Measurements from ENCODE around the gene GARNL3.

The GARNL3 gene

DNA sequence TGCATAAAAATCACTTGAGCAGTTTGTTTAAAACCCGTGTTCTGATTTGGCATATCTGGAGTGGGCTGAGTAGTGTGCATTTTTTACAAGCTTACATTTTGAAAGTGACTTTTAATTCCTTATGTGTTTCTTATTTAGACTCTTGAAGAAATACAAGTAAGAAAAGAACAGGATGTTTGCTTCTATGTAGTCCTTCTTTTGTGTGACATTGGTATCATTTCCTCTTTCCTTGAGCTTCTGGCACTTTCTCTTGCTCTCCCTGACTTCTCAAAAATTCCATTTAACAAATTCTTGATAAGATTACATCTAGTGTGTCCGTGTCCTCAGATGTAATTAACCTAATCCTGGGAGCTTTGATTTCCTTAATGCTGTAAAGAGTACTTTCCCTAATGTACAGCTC, 12.5 kb downstream of the GARNL3 start:
- Histone ChIP-seq H3K36me3 (ENCODE audit: control insufficient read depth, insufficient read depth, low read length) (no peaks in the 10 kb centered on the region), H2BK15ac (replicated peaks; ENCODE audit: low read depth) (no peak overlapping the region), H2BK120ac (ENCODE audit: low read depth, low read length) (no peak overlapping the region), H4K5ac (ENCODE audit: low read length) (no peak overlapping the region), H3K9ac (ENCODE audit: low read length) (no peak overlapping the region), H2BK5ac (ENCODE audit: low read length) (no peak overlapping the region), H3K18ac (ENCODE audit: low read length) (no peak overlapping the region), H3K27me3 (ENCODE audit: insufficient read depth, low read length, poor library complexity) (no peaks in the 10 kb centered on the region), H3K4me2 (ENCODE audit: low read length) (no peak overlapping the region), H4K8ac (ENCODE audit: low read depth, low read length) (no peak overlapping the region), H3K4ac (ENCODE audit: low read depth, low read length) (no peak overlapping the region), H3K79me2 (ENCODE audit: control insufficient read depth, insufficient read depth, low read length) (no peaks in the 10 kb centered on the region), H3K27ac (ENCODE audit: low read depth, low read length) (no peak overlapping the region), H3K4me1 (ENCODE audit: control insufficient read depth, low read depth, low read length) (no peaks in the 10 kb centered on the region), H3K56ac (ENCODE audit: low read length) (no peak overlapping the region), H3K23ac (ENCODE audit: low read length) (no peak overlapping the region), H3K4me3 (ENCODE audit: low read length) (no peak overlapping the region), H3K79me1 (ENCODE audit: low read length) (no peaks in the 10 kb centered on the region), H2AK5ac (ENCODE audit: low read length) (no peak overlapping the region)
- no peak for DNase-seq
- WGBS (ENCODE audit: extremely low coverage, insufficient coverage, low lambda C conversion rate) = no CpG with 5 or more reads among the region's 2 CpGs

DNA sequence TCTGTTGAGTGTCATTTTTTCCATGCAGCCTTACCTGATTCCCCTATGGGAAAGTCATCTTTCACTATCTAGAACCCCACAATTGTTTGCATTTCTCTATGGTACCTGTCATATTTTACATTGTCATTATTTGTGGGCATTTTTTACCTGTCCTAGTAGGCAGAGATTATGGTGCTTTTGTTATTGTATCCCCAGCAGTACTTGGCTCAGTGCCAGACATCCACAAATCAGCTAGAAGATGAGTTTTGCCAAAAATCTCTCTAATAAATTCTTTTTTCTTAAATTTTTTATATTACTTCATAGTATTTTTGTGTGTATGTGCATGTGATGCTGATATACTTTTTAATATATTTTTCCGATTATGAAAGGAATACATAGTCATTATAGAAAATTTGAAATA, 13.2 kb downstream of the GARNL3 start:
- no peak overlapping the region for H4K8ac ChIP-seq (ENCODE audit: low read depth, low read length)
- H2BK5ac ChIP-seq (ENCODE audit: low read length) = no peak overlapping the region
- H3K79me2 ChIP-seq (ENCODE audit: control insufficient read depth, insufficient read depth, low read length) = no peaks in the 10 kb centered on the region
- no peak overlapping the region for H2BK15ac ChIP-seq (replicated peaks; ENCODE audit: low read depth)
- no peak overlapping the region for H3K27ac ChIP-seq (ENCODE audit: low read depth, low read length)
- no peak for DNase-seq
- H3K4me3 ChIP-seq (ENCODE audit: low read length) = no peak overlapping the region
- H2BK120ac ChIP-seq (ENCODE audit: low read depth, low read length) = no peak overlapping the region
- no peak overlapping the region for H3K23ac ChIP-seq (ENCODE audit: low read length)
- H2AK5ac ChIP-seq (ENCODE audit: low read length) = no peak overlapping the region
- no peaks in the 10 kb centered on the region for H3K79me1 ChIP-seq (ENCODE audit: low read length)
- no peak overlapping the region for H3K4ac ChIP-seq (ENCODE audit: low read depth, low read length)
- no peak overlapping the region for H3K56ac ChIP-seq (ENCODE audit: low read length)
- WGBS (ENCODE audit: extremely low coverage, insufficient coverage, low lambda C conversion rate) = no CpG with 5 or more reads among the region's 1 CpG
- H3K9ac ChIP-seq (ENCODE audit: low read length) = no peak overlapping the region
- H3K4me1 ChIP-seq (ENCODE audit: control insufficient read depth, low read depth, low read length) = no peaks in the 10 kb centered on the region
- no peak overlapping the region for H3K18ac ChIP-seq (ENCODE audit: low read length)
- no peak overlapping the region for H3K4me2 ChIP-seq (ENCODE audit: low read length)
- H4K5ac ChIP-seq (ENCODE audit: low read length) = no peak overlapping the region
- no peaks in the 10 kb centered on the region for H3K27me3 ChIP-seq (ENCODE audit: insufficient read depth, low read length, poor library complexity)
- H3K36me3 ChIP-seq (ENCODE audit: control insufficient read depth, insufficient read depth, low read length) = no peaks in the 10 kb centered on the region

DNA sequence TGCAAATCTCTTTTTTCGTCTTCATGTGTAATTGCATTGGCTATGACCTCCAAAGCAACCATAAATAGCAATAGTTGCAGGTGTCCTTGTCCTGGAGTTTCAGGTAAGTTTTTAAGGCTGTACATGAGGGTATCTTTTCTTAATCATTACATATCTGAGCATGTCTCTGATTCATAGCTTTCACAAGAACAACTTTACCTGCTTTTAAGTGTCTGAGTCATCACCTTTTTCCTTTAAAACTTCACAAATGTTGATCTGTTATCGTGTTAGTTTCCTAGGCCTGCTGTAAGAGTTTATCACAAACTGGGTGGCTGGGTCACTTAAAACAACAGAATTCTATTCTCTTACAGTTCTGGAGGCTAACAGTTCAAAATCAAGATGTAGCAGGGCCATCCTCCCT, 13.8 kb downstream of the GARNL3 start:
- H3K18ac ChIP-seq (ENCODE audit: low read length) = no peak overlapping the region
- H3K4me3 ChIP-seq (ENCODE audit: low read length) = no peak overlapping the region
- no peak for DNase-seq
- H3K4ac ChIP-seq (ENCODE audit: low read depth, low read length) = no peak overlapping the region
- no peak overlapping the region for H3K56ac ChIP-seq (ENCODE audit: low read length)
- H2BK120ac ChIP-seq (ENCODE audit: low read depth, low read length) = no peak overlapping the region
- H3K27me3 ChIP-seq (ENCODE audit: insufficient read depth, low read length, poor library complexity) = no peaks in the 10 kb centered on the region
- H3K27ac ChIP-seq (ENCODE audit: low read depth, low read length) = no peak overlapping the region
- no peaks in the 10 kb centered on the region for H3K79me1 ChIP-seq (ENCODE audit: low read length)
- no peak overlapping the region for H2BK5ac ChIP-seq (ENCODE audit: low read length)
- no peak overlapping the region for H4K5ac ChIP-seq (ENCODE audit: low read length)
- H3K4me2 ChIP-seq (ENCODE audit: low read length) = no peak overlapping the region
- H2AK5ac ChIP-seq (ENCODE audit: low read length) = no peak overlapping the region
- H3K23ac ChIP-seq (ENCODE audit: low read length) = no peak overlapping the region
- no CpG with 5 or more reads among the region's 2 CpGs for WGBS (ENCODE audit: extremely low coverage, insufficient coverage, low lambda C conversion rate)
- no peaks in the 10 kb centered on the region for H3K36me3 ChIP-seq (ENCODE audit: control insufficient read depth, insufficient read depth, low read length)
- no peaks in the 10 kb centered on the region for H3K79me2 ChIP-seq (ENCODE audit: control insufficient read depth, insufficient read depth, low read length)
- no peak overlapping the region for H4K8ac ChIP-seq (ENCODE audit: low read depth, low read length)
- no peaks in the 10 kb centered on the region for H3K4me1 ChIP-seq (ENCODE audit: control insufficient read depth, low read depth, low read length)
- no peak overlapping the region for H2BK15ac ChIP-seq (replicated peaks; ENCODE audit: low read depth)
- H3K9ac ChIP-seq (ENCODE audit: low read length) = no peak overlapping the region

DNA sequence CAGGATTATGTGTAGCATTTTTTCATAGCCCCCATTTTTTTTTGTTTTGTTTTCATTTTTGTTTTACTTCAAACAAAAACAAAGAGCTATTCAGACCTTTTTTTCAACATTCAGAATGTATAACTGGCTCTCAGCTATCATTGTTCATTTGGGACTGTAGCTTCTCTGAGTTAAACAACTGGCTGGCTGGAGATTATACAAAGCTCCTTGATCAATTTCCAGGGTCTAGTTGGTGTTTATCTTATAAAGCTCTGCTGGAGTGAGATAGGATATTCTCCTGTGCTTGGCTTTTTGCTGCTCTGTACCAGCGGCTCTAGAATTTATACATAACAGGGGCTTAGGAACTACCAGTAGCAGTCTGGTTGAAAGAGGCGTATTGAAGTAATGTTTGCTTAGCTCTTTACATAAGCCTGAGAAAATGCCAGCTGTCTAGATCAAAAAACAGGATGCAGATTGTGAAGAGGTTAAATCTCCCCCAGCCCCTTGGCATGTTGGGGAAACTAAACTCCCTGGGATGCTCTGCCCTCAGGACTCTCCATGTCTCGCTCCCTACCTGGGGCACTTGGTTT, 15.2 kb downstream of the GARNL3 start:
- Histone ChIP-seq H2BK15ac (replicated peaks; ENCODE audit: low read depth) (no peak overlapping the region), H3K27me3 (ENCODE audit: insufficient read depth, low read length, poor library complexity) (no peaks in the 10 kb centered on the region), H3K4me1 (ENCODE audit: control insufficient read depth, low read depth, low read length) (no peaks in the 10 kb centered on the region), H3K36me3 (ENCODE audit: control insufficient read depth, insufficient read depth, low read length) (no peaks in the 10 kb centered on the region), H3K18ac (ENCODE audit: low read length) (no peak overlapping the region), H2AK5ac (ENCODE audit: low read length) (no peak overlapping the region), H2BK120ac (ENCODE audit: low read depth, low read length) (no peak overlapping the region), H3K79me1 (ENCODE audit: low read length) (no peaks in the 10 kb centered on the region), H3K56ac (ENCODE audit: low read length) (no peak overlapping the region), H3K4me3 (ENCODE audit: low read length) (no peak overlapping the region), H3K23ac (ENCODE audit: low read length) (no peak overlapping the region), H3K27ac (ENCODE audit: low read depth, low read length) (no peak overlapping the region), H2BK5ac (ENCODE audit: low read length) (no peak overlapping the region), H3K4me2 (ENCODE audit: low read length) (no peak overlapping the region), H3K79me2 (ENCODE audit: control insufficient read depth, insufficient read depth, low read length) (no peaks in the 10 kb centered on the region), H3K9ac (ENCODE audit: low read length) (no peak overlapping the region), H4K5ac (ENCODE audit: low read length) (no peak overlapping the region), H3K4ac (ENCODE audit: low read depth, low read length) (no peak overlapping the region), H4K8ac (ENCODE audit: low read depth, low read length) (no peak overlapping the region)
- DNase-seq = no peak
- WGBS (ENCODE audit: extremely low coverage, insufficient coverage, low lambda C conversion rate) = no CpG with 5 or more reads among the region's 3 CpGs

DNA sequence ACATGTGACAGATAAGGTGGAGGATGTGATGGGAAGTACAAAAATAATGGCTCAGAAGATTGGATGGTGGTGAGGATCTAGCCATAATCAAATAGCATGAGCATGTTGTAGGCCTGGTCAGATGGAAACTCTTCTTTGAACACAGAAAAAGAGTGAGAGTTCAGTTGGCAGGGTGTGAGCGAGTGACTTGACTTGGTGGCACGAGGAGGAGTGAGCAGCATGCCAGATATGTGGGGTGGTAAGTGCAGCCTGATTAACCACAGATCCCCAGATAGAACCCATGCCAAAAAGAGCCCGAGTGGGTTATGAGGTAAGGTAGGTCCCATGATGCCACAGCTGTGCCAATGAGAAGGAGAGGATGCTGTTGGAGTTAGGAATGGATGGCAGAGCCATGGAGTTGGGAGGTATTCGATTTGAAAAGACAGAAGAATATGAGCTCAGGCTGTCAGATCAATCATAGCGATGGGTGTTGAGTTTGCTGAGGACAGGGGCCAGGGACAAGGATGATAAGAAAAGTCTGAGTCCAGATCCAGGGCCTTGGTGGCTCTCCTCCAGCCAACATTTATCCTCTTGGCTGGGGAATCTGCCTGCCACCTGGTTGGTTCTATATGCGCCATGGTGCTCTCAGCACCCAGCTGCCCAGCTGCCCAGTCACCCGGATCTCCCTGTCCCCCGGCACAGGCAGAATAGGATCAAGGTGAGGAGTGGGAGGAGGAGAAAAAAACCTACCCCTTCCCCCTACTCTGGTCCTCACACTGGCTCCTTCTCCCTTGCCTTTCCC, 16.5 kb downstream of the GARNL3 start:
- no peaks in the 10 kb centered on the region for H3K79me1 ChIP-seq (ENCODE audit: low read length)
- no peak overlapping the region for H3K4me2 ChIP-seq (ENCODE audit: low read length)
- no peak overlapping the region for H3K56ac ChIP-seq (ENCODE audit: low read length)
- no peak overlapping the region for H3K18ac ChIP-seq (ENCODE audit: low read length)
- H3K27ac ChIP-seq (ENCODE audit: low read depth, low read length) = no peak overlapping the region
- no peak overlapping the region for H2AK5ac ChIP-seq (ENCODE audit: low read length)
- H3K23ac ChIP-seq (ENCODE audit: low read length) = no peak overlapping the region
- H3K9ac ChIP-seq (ENCODE audit: low read length) = no peak overlapping the region
- no peak for DNase-seq
- H3K4me1 ChIP-seq (ENCODE audit: control insufficient read depth, low read depth, low read length) = no peaks in the 10 kb centered on the region
- no peaks in the 10 kb centered on the region for H3K79me2 ChIP-seq (ENCODE audit: control insufficient read depth, insufficient read depth, low read length)
- H2BK15ac ChIP-seq (replicated peaks; ENCODE audit: low read depth) = no peak overlapping the region
- H4K5ac ChIP-seq (ENCODE audit: low read length) = no peak overlapping the region
- no peak overlapping the region for H2BK120ac ChIP-seq (ENCODE audit: low read depth, low read length)
- H3K4ac ChIP-seq (ENCODE audit: low read depth, low read length) = no peak overlapping the region
- no peak overlapping the region for H4K8ac ChIP-seq (ENCODE audit: low read depth, low read length)
- H3K4me3 ChIP-seq (ENCODE audit: low read length) = no peak overlapping the region
- H3K36me3 ChIP-seq (ENCODE audit: control insufficient read depth, insufficient read depth, low read length) = no peaks in the 10 kb centered on the region
- WGBS (ENCODE audit: extremely low coverage, insufficient coverage, low lambda C conversion rate) = no CpG with 5 or more reads among the region's 8 CpGs
- no peaks in the 10 kb centered on the region for H3K27me3 ChIP-seq (ENCODE audit: insufficient read depth, low read length, poor library complexity)
- H2BK5ac ChIP-seq (ENCODE audit: low read length) = no peak overlapping the region

DNA sequence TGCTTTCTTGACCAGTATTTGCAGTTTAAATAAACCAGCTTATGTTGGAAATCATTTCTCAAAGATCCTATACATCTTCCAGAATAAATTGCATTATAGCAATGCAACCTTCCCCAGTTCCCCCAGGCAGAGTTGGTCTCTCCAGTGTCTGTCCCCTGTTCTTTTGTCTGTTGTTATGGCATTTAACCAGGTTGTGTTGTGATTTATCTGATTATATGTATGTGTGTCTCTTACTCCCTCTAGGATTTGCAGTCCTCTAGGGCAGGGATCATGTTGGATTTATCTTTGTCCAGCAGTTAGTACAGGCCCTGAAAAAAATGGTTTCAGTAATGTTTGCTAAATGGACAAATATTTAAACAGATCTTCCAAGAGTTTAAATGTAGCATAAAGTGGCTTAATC, 17.3 kb downstream of the GARNL3 start:
- H3K4me2 ChIP-seq (ENCODE audit: low read length) = no peak overlapping the region
- no peaks in the 10 kb centered on the region for H3K4me1 ChIP-seq (ENCODE audit: control insufficient read depth, low read depth, low read length)
- no peak overlapping the region for H2AK5ac ChIP-seq (ENCODE audit: low read length)

More for the DNA sequence above, 17.3 kb downstream of the GARNL3 start:
- no peak overlapping the region for H3K56ac ChIP-seq (ENCODE audit: low read length)
- H4K5ac ChIP-seq (ENCODE audit: low read length) = no peak overlapping the region
- H3K4ac ChIP-seq (ENCODE audit: low read depth, low read length) = no peak overlapping the region
- no peak overlapping the region for H3K27ac ChIP-seq (ENCODE audit: low read depth, low read length)
- H2BK120ac ChIP-seq (ENCODE audit: low read depth, low read length) = no peak overlapping the region
- H3K79me2 ChIP-seq (ENCODE audit: control insufficient read depth, insufficient read depth, low read length) = no peaks in the 10 kb centered on the region
- no peak for DNase-seq
- no peaks in the 10 kb centered on the region for H3K36me3 ChIP-seq (ENCODE audit: control insufficient read depth, insufficient read depth, low read length)
- H3K79me1 ChIP-seq (ENCODE audit: low read length) = no peaks in the 10 kb centered on the region
- no peak overlapping the region for H3K9ac ChIP-seq (ENCODE audit: low read length)
- H2BK5ac ChIP-seq (ENCODE audit: low read length) = no peak overlapping the region
- no peak overlapping the region for H3K18ac ChIP-seq (ENCODE audit: low read length)
- no peak overlapping the region for H2BK15ac ChIP-seq (replicated peaks; ENCODE audit: low read depth)
- H4K8ac ChIP-seq (ENCODE audit: low read depth, low read length) = no peak overlapping the region
- H3K23ac ChIP-seq (ENCODE audit: low read length) = no peak overlapping the region
- no peak overlapping the region for H3K4me3 ChIP-seq (ENCODE audit: low read length)
- no peaks in the 10 kb centered on the region for H3K27me3 ChIP-seq (ENCODE audit: insufficient read depth, low read length, poor library complexity)
